H1 (cell line): ENCODE data around the gene COL10A1. TPM values are rescaled to one million over a fixed set of nuclear protein-coding genes. Genes with fewer than 3 reads are reported as not detected.

Experiments
- BCL11A ChIP-seq, 2 experiments: IDR thresholded peaks; one replicate each; pipeline ENCODE4 v1.6.1; 2011; ENCODE audit warnings: low read depth in 2 of 2, low read length in 2 of 2, mild to moderate bottlenecking in 2 of 2
- NANOG ChIP-seq: IDR thresholded peaks from 2 replicates; pipeline ENCODE4 v1.6.1; 2011; ENCODE audit warnings: low read length, low read depth, mild to moderate bottlenecking, inconsistent platforms; ENCODE audit not compliant: insufficient read depth, poor library complexity, severe bottlenecking
- polyA plus RNA-seq, 7 experiments: library from polyadenylated mRNA; depleted of rRNA in 3 of 7; stranded (reverse) in 5 of 7; unstranded in 2 of 7; fragments of >200 nt in 5 of 7; fragments of 200-250 nt in 2 of 7; gene quantifications; 1 replicate in 5 of 7; 2 replicates in 1 of 7; 4 replicates in 1 of 7; pipeline versions ENCODE4 v1.2.1 to v1.2.3, GENCODE V29; 2011 to 2013; ENCODE audit warnings: missing spikeins in 2 of 7, mixed read lengths in 2 of 7
- total RNA-seq: library from RNA; stranded (reverse); fragmentation: NEBNext Ultra II Directional; extraction: Animal tissue kit (Norgen Biotek cat#: 25700); gene quantifications from 2 replicates; pipeline ENCODE4 v1.2.1, GENCODE V29; 2021

Gene COL10A1
- total and polyA plus RNA-seq, 2 of the 8 experiments (the other 6 are each of a cell fraction or from before 2014, with no cell fraction given): not detected

- no peak for TF ChIP-seq BCL11A (IDR thresholded peaks at IDR 0.05; ENCODE audit: low read depth in 2 of 2, low read length in 2 of 2)
- no peak for TF ChIP-seq NANOG
These were observed 29.0 kb upstream of the COL10A1 start (continued) for GRCh38 chr6:116154887-116155286.
